Measurements from ENCODE around the gene C3orf18.

DNA sequence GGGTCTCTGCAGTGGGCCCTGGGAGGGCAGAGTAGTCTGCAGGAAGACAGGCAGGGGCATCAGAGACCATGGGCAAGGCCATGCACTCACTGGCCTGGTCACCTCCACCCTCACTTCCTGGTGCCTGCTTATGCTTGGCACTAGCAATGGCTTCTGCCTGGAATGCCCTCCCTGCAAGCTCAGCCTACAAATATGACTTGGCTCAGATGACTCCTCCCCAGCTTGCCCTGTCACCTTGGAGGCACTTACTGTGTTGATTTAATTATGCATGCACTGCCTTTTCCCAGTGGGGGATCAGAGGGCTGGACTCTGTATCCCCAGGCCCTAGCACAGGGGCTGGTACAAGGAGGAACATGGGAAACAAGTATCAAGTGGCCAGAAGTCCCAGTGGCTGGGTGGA, 7.8 kb downstream of the C3orf18 start:
- TF ChIP-seq, protein P1, sequence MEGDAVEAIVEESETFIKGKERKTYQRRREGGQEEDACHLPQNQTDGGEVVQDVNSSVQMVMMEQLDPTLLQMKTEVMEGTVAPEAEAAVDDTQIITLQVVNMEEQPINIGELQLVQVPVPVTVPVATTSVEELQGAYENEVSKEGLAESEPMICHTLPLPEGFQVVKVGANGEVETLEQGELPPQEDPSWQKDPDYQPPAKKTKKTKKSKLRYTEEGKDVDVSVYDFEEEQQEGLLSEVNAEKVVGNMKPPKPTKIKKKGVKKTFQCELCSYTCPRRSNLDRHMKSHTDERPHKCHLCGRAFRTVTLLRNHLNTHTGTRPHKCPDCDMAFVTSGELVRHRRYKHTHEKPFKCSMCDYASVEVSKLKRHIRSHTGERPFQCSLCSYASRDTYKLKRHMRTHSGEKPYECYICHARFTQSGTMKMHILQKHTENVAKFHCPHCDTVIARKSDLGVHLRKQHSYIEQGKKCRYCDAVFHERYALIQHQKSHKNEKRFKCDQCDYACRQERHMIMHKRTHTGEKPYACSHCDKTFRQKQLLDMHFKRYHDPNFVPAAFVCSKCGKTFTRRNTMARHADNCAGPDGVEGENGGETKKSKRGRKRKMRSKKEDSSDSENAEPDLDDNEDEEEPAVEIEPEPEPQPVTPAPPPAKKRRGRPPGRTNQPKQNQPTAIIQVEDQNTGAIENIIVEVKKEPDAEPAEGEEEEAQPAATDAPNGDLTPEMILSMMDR (IDR thresholded peaks at IDR 0.05; ENCODE audit: low read depth, low read length), result no peak
- no peak for TF ChIP-seq EZH2phosphoT487 (IDR thresholded peaks at IDR 0.05; ENCODE audit: low read depth)
